HG03432 (cell line): ENCODE results near the gene KBTBD8.

ENCODE experiments used
- ATAC-seq: cut with Tn5 transposase; IDR thresholded peaks from one replicate; pipeline ENCODE4 v1.9.1; 2021; ENCODE audit warnings: mild to moderate bottlenecking, moderate library complexity; ENCODE audit not compliant: unreplicated experiment

The KBTBD8 gene

DNA sequence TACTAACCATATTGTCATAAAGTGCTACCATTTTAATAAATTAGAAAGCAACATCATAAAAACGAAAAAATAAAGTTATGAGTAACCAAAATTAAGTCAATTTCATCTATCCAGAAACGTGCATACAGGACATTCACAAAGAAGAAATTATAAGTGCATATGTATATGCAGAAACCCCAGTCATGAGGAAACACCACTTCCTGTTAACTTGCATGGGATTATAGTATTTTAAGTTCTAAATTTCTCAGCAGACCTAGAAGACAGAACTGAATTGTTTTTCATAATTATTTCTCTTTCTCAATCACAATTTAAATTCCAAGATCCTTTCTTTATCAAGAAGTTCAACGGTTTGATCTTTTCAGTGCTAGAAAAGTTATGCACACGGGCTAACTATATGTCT is 1.4 kb upstream of the KBTBD8 start:
- ATAC-seq = no peak

DNA sequence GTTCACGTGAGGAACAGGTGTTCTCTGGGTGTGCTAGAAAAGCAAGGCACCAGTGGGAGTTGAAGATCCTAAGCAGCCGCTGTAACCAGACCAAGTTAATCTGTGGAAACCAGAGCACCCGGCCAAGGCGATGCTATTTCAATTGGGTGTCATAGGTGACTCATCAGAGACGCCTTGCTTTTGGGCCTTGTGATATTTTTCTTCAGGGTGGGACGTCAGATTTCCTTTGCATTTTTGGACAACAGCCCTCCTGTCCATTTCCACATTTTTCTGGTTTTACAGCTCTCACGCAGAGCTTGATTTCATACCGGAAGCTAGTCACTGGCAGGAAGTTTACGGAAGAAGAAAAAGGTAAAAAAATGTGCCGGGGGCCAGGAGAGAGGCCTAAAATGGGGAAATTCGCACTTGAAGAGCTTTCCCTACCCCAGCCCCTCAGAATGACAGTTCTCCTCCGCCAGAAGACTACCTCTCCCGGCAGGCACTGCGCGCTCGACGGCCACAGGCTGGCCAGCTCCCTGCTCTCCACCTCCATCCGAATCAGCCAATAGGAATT is 471 bp upstream of the KBTBD8 start:
- ATAC-seq = no peak

DNA sequence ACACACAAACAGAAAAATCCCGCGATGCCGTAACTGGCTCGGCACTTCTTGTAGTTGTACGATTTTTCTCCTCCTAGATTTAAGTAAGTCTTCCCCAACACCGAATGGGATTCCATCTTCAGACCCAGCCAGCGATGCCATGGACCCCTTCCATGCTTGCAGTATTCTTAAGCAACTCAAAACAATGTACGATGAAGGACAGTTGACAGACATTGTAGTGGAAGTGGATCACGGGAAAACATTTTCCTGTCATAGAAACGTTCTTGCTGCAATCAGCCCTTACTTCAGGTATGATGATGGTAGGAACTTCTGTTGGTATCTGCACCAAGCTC is 763 bp downstream of the KBTBD8 start:
- no peak for ATAC-seq

DNA sequence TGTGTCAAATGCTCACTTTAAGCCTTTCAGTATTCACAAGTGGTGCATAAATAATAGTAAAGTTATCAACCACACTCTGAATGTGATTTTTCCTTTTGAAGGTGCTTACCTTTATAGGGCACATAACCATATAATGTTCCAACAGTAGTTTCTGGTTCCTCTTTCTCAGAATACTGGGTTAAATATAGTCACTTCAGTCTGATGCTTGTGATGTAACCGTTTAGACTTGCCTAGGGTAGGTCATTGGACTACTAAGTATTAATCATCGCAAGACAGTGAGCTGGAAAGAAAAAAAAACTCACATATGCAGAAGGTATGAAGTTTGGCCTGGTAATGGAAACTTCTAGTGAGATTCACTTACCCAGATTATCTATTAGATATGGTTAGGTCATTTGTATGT is 1.9 kb downstream of the KBTBD8 start:
- peak; percentile 48 for ATAC-seq

DNA sequence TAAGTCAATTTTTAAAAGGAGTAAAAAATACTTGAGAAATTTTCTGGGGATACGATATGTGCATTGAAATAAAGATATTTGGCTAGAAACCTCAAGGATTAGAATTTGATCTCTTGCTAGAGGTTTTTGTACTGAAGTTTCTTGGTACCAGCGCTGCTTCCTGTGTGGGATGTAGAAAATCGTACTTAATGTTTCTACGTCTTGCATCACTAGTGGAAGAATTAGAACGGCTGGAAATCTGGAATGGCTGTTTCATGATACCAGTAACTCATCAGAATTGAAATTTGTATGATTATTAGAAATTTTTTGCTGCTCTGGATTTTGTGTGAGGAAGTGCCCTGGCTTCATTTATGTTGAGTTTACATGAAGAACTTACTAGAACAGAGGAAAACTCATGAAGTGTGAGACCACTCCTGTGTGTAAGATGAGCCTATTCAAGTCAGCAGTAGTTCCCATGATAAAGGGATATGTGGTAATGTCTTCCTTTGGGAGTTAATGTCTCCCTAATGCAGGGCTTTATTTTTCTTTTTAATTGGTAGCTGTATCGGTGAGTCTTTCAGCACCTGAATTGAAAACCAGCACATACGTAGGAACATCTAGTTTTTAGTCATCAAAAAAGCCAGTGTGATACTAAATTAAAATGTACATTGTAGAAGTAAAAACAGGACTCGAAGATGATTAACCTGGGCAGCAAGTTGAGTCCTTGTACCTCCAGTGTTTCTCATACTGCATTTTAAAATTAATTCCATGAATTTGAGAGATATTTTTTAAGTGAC is 3.2 kb downstream of the KBTBD8 start:
- ATAC-seq = no peak

DNA sequence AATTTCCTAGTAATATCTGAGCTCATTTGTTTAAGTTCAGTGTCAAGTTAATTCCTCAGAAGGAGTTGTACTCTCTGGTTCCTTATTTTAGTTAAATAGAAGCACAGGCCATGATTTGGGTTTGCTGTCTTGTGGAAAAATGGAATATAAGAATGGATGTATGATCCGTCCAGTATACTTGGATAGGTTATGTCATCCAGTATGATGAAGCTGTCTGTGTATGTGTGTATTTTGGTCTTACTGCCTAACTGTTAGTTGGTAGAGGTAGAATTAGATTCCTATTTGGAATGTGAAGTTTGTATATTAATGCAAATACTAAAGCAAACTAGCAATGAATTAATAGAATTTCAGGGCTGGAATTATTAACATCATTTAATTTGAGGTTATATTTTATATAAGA is 7.9 kb downstream of the KBTBD8 start:
- no peak for ATAC-seq

DNA sequence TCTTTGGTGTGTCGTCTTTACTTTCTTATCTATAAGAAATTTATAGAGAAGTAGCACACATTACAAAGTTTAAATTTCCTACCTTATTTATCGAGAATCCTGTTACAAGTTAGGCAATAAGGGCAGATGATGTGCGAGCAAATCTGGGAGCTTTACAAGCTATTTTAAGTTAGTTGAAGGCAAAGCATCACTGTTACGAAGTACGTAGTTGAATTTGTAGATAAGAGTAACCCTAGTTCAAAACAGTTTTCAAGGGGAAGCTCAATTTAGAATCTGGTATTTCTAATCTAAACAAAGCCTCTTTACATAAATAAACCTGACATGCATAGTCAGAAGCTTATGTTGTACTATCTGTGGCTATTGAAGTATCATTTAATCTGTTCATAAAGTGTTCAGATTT is 8.4 kb downstream of the KBTBD8 start:
- no peak for ATAC-seq

DNA sequence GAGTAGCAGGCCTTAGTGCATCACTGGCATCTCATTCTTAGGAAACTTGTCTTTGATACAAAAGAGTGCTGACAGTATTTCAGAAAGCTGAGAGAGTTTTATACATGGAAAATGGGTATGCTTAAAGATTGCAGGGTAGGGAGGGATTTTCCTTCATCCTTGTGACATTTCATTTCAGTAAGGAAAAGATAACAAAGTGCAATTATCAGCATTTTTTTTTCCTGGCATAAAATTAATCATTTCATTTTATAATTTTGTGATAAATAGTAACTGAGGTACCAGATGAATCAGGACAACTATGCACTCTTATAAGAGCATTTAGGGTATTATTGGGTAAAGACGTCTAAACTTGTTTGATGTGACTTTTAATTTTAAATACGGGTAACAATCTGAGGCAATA is 10.3 kb downstream of the KBTBD8 start:
- ATAC-seq = no peak

DNA sequence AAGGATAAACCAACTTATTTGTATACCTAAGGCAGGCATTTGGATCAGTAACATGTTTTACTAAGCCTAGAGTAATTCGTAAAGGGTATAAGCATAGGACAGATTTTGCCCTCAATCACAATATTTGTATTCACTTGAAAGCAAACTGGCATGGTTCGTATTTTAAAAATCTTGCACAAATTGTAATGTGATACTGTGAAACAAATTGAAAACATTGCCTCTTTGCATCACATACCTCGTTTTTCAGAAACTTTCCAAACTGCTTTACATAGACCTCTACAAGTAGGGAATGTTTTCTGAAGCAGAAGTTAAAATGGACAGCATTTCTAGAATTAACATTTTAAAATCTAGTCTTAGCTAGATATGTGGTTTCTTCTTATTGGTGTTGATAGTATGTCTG is 11.6 kb downstream of the KBTBD8 start:
- ATAC-seq = no peak

DNA sequence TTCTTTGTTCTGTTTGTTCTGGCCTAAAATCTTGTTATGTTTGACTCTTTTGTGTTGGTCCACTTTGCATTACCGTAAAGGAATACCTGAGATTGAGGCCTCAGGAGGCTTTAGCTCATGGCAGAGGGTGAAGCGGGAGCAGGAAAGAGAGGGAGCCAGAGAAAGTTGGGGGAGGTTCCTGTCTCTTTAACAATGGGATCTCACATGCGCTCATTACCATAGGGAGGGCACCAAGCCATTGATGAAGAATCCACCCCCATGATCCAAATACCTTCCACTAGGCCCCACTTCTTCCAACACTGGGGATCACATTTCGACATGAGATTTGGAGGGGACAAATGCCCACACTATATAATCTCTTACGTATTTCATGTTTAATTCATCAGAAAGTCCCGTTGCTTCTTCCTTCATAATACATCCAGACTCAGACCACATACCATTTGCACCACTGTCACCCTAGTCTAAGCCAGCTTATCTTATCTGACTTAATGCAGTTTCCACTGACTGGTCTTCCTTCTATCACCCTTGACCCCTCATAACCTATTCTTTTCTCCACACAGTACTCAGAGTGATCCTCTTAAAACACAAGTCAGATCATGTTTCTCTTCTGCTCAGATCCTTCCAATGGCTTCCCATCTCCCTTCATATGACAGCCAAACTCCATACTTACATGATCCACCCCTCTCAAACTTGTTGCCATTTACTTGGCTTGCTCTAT is 13.5 kb downstream of the KBTBD8 start:
- ATAC-seq = no peak

DNA sequence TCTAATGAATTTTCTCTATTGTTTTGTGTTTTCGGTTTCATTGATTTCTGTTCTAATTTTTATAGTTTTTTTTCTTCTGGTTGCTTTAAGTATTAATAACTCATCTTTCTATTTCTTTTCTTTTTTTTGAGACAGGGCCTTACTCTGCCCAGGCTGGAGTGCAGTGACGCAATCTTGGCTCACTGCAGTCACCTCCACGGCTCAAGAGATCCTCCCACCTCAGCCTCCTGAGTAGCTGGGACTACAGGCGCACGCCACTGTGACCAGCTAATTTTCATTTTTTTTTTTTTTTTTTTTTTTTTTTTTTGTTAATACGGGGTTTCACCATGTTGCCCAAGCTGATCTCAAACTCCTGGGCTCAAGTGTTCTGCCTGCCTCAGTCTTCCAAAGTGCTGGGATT is 14.5 kb downstream of the KBTBD8 start:
- ATAC-seq = no peak

DNA sequence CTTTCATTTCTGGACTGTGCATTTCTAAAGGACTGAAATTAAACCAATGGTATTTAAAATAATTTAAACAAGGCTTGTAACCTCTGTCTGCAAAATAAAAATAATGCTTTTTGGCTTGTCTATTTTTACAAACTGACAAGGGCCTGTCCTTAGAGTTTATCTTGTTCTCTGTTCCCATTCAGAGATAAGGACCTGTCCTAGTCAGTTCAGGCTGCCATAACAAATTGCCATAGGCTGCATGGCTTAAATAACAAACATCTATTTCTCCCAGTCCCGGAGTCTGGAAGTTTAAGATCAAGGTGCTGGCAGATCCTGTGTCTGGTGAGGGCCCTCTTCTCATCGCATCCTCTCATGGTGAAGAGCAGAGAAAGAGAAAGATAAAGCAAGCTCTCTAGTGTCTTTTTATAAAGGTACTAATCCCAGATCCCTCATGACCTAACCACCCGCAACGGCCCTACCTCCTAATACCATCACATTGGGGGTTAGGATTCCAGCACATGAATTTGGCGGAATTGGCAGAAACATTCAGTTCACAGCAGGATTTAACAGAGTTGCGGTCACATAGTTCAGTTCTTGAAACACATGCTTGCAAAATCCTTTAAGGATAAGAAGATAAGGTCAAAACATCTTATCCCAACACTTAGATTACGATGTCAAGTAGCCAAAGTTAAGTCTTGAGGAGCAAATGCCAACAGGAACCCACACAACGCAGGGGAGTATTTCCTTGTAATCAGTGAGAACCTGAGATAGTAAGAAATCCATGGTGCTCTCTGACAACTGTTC is 17.8 kb downstream of the KBTBD8 start:
- no peak for ATAC-seq

DNA sequence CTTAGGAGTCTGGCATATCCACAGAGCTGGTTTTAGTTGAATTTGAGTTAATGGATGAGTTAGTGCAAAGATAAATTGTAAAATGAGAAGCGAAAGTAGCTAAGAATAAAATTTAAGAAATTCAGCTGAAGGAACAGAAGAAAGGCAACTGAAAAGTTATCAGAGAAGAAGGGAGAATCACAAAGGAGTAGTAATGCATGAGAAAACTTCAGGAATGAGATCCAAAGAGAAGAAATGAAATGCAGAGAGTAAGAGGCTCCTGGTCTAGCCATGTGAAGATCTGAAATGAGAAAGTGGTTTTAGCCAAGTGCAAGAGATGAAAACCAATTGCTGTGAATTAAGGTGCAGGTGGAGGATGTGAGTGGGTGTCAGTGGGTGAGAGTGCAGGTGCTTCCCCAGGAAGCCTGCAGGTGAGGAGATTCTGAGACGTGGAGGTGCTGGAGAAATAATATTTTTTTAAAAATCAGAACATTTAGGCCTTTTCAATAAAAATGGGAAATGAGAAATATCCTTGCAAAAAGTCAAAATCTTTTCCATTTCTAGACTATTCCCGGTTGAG is 18.5 kb downstream of the KBTBD8 start:
- peak; percentile 48 for ATAC-seq

DNA sequence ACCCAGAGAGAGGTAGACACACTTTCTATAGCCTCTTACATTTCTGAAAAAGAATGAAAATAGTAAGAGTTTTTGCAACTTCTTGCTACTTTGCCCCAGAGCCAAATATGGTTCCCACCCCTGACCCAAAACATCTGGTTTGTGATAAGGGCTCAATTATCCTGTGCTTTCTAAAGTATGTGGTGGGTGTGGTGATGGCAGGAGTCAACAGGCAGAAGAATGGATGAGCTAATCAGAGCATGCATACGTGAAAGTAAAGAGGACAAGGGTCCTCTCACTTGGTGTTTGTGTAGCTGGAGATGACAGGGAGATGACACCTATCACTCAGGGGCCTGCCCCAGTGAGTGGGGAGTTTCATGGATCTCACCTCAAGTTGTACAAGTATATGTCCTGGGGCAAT is 19.1 kb downstream of the KBTBD8 start:
- peak; percentile 7 for ATAC-seq

DNA sequence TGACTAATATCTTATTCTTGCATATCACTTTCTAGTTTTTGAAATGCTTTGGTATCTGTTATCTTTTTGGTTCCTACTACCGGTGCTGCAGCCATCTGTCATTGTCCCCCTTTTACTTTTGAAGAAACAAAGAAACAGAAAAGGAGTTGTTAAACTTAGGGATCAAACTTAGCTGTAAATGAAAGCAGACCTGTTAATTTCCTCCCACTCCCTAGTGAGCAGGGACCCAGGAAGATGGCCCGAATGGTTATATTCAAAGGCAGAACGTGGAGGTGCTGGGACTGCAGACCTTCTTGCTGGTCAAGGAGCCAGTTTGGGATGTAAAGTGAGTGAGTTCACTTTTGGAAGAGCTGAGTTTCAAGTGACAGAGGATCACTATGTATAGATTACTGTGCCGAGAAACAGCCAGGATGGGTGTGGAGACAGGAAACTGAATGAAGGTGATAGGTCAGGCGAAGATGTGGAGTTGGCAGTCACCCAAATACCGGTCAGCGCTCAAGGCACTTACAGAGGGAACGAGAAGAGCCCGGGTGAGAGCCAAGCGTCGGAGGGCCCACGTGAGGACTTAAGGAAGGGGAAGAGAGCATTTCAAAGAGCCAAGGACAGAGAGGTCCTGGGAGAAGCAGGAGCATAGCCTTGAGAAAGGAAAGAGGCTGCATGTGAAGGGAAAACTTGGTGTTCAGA is 20.1 kb downstream of the KBTBD8 start:
- ATAC-seq = peak; percentile 52

DNA sequence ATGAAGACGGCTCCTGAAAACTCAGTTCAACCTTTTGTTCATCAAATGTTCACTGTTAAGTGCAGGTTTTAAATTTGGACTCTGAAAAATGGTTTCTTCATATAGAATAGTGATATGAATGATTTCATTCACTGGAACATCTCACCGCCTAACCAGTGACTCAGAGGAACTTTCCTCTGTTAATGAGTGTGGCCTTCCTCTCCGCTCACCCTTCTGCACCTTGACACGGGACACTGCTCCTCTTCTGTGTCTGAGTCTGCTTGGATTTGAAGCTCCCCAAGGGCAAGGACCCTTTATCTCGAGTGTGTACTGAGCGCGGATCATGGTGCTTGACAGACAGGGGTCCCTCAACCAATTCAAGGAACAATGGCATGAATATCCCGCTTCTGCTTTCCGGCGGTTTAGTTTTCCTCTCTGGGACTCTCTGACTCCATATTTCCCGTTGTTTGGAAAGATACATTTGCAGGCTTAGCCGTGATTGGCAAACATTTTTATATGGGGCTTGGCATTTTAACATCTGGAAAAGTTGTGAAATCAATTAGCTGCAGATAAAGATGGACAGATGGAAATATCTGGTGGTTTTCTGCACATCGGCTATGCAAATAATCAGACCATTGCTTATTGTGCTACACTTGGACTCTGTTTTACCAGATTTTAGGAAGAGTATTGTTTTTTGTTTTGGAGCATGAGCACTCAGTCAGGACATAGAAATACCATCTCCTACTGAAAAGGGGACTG is 20.9 kb downstream of the KBTBD8 start:
- peak; percentile 72 for ATAC-seq

DNA sequence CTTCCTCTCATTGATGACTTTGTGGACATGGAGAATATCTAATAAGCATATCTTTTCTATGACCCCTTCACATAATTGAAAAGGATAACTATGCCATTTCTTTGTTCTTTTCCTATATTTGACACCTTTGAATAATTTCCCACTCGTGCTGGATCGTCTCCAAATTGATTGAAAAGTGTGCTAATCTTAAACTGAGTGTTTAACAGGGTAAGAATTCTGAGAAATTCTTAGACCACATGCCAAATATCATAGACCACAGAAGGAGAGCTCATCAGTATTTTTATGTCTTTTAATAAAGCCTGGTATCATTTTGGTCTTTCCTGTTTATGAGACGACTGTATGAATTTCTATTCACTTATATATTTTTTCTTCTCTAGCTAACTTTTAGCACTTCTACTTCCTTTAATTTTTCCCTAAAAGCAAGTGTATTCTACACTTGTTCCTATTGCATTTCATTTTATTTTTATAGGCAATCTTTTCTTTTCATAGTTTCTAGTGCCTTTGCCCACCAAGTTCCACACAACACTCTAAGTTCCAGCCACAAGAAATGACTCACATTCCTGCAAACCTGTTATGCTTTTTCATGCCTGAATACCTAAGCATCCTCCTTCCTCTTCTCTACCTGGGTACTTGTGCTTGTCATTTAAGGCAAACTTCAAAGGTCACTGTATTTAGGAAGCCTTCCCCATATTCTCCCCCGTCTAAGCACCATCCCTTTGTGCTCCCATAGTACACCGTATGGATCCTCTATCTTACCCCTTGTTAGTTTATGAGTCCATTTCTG is 30.1 kb downstream of the KBTBD8 start:
- ATAC-seq = no peak

DNA sequence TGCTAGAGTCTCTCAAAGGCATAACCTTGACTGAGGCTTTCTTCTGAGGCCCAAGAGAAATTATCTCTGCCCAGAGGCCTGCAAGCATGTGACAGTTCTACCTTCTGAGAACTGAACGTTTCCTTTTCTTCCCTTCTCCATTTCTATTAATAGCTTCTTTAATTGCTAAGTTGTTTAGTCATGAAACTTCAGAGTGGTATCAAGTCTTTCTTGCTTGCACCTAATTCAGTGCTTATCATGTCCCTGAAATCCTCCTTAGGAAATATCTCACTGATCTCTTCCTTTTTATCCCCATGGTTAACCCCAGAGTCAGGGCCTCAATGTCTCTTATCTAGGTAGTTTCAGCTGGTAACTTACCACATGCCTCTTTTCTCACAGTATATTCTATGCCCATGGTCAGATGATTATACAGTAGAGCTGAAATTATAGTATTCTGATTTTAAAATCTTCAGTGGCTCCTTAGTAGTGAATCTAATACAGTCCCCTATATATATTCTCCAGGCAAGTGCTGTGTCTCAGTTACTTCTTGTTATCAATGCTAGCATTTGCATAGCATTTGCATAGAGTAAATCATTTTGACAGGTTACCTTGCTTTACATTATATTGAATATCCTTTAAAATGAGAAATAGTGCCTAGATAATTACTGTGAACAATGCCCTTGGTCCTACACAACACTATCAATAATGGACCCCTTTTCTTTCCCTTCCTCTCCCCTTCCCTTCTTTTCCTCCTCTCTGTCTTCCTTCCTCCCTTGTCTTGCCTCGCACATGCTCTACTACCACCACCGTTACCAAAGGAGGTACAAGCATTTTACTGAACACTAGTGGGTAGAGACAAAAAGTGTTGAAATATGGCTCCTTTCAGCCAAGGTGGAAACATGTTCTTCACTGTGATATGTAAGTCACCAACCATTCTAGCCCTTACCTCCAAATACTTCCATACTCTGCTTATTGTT is 33.0 kb downstream of the KBTBD8 start:
- ATAC-seq = peak; percentile 83
